EH (cell line): ENCODE results near the gene CPLANE1.
"Not testable (repeated sequence)": the region's sequence is repeated elsewhere in the genome, so short reads cannot be mapped to it uniquely, and the experiment has no call there.

Source experiments
- DNase-seq: peaks from one replicate; pipeline ENCODE4 v3.0.0-alpha.2; 2015; ENCODE audit warnings: low read depth

Gene CPLANE1

DNA sequence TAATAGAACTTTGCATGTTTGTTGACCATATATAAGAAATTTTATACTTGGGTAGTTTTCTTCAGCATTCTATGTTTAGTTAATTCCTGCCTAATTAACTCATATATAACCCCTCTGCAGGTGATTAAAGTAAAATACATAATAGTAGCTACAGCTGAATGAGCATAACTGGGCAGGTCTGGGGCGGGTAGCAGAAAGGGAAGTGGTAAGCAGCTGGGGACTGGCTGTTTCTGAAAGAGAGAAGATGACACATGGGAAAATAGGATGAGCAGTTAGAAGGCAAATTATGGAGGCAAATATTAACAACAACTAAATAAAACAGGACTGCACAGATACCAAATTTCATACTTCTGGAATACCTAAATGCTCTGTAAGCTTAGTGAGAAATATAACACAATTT, 128.1 kb downstream of the CPLANE1 start:
- no peak for DNase-seq

- no peak for DNase-seq
Observed at GRCh38 chr5:37120270-37120669, 128.9 kb downstream of the CPLANE1 start.

DNA sequence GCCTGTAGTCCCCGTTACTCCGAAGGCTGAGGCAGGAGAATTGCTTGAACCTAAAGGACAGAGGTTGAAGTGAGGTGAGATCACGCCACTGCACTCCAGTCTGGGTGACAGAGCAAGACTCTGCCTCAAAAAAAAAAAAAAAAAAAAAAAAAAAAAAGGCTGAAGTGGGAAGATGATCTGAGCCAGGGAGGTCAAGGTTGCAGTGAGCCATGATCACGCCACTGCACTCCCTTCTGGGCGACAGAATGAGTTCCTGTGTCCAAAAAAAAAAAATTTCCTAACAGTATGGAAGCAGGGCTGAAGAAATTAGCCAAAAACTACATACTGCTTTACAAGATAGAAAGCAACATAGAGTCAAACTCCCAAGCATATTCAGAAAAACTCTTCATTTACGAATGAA, 132.8 kb downstream of the CPLANE1 start:
- no peak for DNase-seq

- DNase-seq: no peak
Observed at GRCh38 chr5:37112383-37112991, 136.7 kb downstream of the CPLANE1 start.

DNA sequence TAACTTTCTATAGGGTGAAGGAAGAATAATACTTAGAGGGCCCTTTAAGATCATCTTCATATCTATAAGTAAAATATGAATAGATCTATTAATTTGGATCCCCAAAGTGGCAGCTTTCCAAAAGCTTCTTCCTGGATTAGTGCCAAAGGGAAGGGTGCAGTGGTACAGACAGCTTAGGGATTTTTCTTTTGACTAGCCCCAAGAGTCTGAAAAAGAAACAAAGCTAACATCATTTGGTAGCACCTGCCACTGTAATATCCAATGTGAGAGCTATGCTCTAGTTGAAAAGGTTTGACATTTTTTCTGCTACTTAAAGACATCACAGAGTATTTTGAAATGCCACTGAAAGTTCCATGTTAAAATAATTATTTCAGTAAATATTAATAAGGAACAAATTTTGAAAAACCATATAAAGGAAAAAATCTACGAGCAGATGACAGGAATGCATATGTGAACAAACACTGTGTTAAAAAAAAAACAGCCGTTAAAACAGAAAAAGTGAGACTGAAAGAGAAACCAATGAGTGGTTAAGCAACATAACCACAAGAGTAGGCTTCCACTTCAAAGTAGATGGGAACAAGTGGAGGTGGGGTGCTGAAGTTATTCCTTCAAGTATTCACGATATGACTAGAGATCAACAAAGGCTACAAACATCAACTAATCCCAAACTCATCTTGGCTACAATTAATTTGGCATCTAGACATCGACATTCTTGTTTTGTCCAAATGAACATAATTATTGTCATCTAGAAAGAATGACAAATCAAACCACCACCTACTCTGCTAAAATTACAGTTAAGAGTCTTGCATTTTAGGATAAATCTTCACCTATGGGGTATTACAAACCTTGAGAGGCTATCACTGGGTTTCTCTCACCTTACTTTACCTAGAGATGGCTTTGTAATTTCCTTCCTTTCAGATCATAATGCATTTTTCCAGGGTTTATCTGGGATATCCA, 137.5 kb downstream of the CPLANE1 start:
- no peak for DNase-seq

DNA sequence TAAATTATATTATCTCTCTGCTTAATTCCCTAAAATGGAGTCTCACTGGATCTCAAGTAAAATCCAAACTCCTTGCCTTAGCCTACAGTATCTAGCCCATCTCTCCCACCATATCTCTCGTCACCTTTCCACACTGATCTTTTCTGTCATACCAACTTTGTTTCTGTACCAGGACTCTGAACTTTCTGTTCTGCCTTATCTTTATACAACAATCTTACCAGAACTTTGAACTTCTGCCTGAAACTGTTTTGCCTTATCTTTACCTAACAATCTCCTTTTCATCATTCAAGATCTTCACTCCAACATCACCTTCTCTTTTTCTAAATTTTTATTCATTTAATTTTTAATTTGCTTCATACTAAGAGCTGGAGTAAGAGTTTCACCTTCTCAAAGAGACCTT, 139.0 kb downstream of the CPLANE1 start:
- DNase-seq: no peak

DNA sequence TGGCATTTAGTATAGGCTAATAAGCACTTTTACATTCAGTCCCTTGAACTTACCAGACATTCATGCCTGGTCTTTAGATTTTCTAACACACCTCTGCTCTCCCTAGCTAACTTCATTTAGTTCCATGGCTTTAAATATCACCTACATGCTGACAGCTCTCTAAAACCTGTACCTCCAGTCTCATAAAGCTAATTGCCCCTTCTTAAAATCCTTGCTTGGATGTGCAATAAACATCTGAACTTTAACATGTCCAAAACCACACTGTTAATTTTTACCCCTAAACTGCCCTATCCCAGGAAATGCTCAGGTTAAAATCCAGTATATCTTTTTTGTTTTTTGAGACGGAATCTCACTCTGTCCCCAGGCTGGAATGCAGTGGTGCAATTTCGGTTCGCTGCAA, 139.8 kb downstream of the CPLANE1 start:
- DNase-seq: no peak

- DNase-seq: no peak
Observed at GRCh38 chr5:37103302-37103701, 145.9 kb downstream of the CPLANE1 start.

GRCh38 chr5:37099267-37099666, 149.9 kb downstream of the CPLANE1 start:
- not testable (repeated sequence) for DNase-seq

DNA sequence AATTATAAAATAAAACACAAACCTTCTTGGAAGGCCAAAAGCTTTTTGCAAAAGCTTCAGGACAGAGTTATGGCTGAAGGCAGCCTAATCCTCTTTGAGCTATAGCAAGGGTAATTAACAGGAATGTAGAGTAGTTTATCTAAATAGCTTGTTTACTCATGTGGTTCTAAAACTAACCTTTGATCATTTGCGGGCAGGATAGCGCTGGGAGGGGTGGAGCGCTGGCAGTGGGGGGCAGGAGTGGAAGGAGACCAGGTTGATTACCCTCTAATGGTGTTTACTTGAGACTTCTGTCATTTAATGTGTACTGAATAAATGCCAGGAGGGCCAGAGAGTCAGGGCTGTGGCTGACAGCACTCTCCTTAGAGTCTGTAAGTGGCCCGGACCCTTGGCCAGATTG, 155.4 kb downstream of the CPLANE1 start:
- not testable (repeated sequence) for DNase-seq

DNA sequence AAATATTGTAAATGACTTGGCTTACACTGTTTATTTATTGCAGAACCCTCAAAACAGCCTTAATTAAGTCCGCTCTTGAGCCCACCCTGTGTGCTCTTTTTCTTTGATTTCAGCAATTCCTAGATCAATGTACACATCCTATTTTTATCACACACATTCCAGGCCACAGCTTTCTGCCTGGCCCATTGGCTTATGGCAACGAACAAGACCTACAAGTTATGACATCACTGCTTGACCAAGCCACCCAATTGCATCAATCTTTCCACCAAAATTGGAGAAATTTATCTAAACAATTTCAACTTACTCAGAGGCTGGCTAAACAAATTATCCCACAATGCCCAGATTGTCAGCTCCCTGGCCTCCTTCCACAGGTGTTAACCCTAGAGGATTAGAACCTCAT, 158.4 kb downstream of the CPLANE1 start:
- DNase-seq: no peak

GRCh38 chr5:37090123-37090726, 159.0 kb downstream of the CPLANE1 start:
- DNase-seq: no peak

GRCh38 chr5:37088009-37088408, 161.2 kb downstream of the CPLANE1 start:
- no peak for DNase-seq

- peak; percentile 53 for DNase-seq
Observed at GRCh38 chr5:37086466-37087173, 162.6 kb downstream of the CPLANE1 start.

GRCh38 chr5:37086026-37086425, 163.2 kb downstream of the CPLANE1 start:
- DNase-seq: not testable (repeated sequence)

DNA sequence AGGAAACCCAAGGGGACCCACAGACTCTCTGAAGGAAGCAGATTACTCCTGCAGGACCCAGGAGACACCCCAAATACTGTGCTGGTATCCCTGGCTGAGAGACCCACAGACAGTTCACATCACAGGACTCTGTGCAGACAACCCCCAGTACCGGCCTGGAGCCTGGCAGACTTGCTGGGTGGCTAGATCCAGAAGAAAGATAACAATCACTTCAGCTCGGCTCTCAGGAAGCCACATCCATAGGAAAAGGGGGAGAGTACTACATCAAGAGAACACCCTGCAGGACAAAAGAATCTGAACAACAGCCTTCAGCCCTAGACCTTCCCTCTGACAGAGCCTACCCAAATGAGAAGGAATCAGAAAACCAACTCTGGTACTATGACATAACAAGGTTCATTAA, 166.2 kb downstream of the CPLANE1 start:
- peak; percentile 36 for DNase-seq

- DNase-seq: no peak
Observed at GRCh38 chr5:37080697-37081096, 168.5 kb downstream of the CPLANE1 start.

GRCh38 chr5:37077146-37077545, 172.0 kb downstream of the CPLANE1 start:
- DNase-seq: no peak

- DNase-seq: no peak
Observed at GRCh38 chr5:37075399-37075950, 173.7 kb downstream of the CPLANE1 start.

DNA sequence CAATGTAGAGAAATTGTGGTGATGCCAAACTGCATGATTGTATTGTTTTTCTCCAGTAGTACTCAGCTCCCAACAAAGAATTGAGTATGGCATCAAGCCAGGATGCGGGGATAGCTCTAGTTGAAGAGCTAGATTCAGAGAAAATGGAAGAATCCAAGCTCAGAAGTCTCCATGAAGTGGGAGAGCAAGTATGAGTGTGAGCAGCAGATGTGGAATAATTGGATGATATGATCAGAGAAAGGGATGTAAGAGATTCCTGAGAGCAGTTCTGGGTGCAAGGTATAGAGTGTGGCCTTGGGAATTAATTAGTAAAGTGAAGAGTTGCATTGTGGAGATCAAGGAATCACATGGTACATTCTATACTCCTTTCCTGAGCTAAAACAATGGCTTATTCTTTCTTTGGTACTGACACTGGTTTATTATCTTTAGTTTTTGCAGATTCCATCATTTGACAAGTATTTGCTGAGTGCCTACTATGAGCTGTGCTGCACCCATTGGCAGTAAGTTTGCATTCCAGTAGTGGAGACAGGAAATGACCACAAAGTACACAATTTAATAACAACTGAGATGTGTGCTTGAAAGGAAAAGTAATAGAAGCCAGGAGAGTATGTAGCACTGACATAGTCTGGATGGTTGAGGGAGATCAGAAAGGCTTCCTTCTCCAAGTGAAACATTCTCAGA, 177.1 kb downstream of the CPLANE1 start:
- peak; percentile 92 for DNase-seq

GRCh38 chr5:37071487-37071886, 177.7 kb downstream of the CPLANE1 start:
- DNase-seq: no peak
